Renal cortical epithelial cell (primary cell): ENCODE results near the gene CALB2. TPM values are rescaled to one million over a fixed set of nuclear protein-coding genes. Genes with fewer than 3 reads are reported as not detected.
"Not testable (repeated sequence)": the region's sequence is repeated elsewhere in the genome, so short reads cannot be mapped to it uniquely, and the experiment has no call there.

Experiments
- DNase-seq: peaks from one replicate; pipeline ENCODE4 v3.0.0-alpha.2; 2011; ENCODE audit warnings: low read depth
- total RNA-seq: library from RNA; depleted of rRNA; stranded (reverse); fragments of >200 nt; gene quantifications from 2 replicates; pipeline ENCODE4 v1.2.3, GENCODE V29; 2014

The CALB2 gene
- total RNA-seq, 1 donor from 2014 or later: not detected

DNA sequence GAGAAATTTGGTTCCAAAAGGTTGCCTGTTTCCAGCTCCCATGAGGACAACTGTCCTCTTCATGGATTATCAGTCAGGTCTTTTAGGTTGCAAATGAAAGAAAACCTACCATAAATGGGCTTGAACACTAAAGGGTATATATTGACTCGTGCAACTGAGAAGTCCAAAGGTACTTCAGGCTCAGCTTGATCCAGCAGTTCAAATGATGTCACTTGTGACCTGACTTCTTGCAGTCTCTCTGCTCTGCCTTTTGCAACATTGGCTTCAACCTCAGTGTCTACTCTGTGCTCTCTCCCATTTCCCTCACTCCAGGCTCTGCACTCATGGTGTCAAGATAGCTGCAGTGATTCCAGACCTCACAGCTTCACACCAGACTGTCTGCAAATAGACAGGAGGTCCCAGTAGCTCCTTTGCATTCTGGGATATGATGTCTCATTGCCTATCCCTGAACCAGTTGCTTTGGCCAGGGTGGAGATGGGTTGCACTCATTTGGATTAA lies 5.5 kb upstream of the CALB2 start:
- no peak for DNase-seq

GRCh38 chr16:71353736-71354135 lies 4.8 kb upstream of the CALB2 start:
- no peak for DNase-seq

DNA sequence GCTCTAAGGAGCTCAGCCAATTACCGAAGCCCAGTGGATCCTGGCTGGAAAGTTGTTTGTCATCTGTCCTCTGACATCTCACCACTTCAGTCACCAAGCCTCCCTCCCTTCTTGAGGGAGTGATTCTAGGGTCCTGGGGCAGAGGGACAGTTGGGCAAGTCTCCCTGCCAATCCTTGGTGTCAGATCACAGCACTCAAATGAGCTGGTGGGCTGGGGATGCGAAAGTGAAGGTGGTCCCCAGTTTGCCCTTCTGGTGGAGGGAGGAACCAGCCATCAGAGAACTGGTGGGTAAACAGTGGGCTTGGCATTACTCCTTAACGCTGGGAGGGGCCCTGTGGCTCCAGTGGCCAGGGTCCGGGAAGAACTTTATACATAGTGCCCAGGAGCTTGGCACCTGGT lies 4.4 kb upstream of the CALB2 start:
- no peak for DNase-seq

- DNase-seq: no peak
These were observed 2.3 kb upstream of the CALB2 start for GRCh38 chr16:71356051-71356740.

- not testable (repeated sequence) for DNase-seq
These were observed 1.6 kb upstream of the CALB2 start for GRCh38 chr16:71356936-71357335.

- no peak for DNase-seq
These were observed 842 bp upstream of the CALB2 start for GRCh38 chr16:71357681-71358080.

GRCh38 chr16:71359431-71359830 lies 908 bp downstream of the CALB2 start:
- DNase-seq: no peak

- DNase-seq: peak; percentile 86
These were observed 1.9 kb downstream of the CALB2 start for GRCh38 chr16:71360378-71360777.

GRCh38 chr16:71364133-71364681 lies 5.7 kb downstream of the CALB2 start:
- no peak for DNase-seq

GRCh38 chr16:71365021-71365420 lies 6.5 kb downstream of the CALB2 start:
- no peak for DNase-seq

DNA sequence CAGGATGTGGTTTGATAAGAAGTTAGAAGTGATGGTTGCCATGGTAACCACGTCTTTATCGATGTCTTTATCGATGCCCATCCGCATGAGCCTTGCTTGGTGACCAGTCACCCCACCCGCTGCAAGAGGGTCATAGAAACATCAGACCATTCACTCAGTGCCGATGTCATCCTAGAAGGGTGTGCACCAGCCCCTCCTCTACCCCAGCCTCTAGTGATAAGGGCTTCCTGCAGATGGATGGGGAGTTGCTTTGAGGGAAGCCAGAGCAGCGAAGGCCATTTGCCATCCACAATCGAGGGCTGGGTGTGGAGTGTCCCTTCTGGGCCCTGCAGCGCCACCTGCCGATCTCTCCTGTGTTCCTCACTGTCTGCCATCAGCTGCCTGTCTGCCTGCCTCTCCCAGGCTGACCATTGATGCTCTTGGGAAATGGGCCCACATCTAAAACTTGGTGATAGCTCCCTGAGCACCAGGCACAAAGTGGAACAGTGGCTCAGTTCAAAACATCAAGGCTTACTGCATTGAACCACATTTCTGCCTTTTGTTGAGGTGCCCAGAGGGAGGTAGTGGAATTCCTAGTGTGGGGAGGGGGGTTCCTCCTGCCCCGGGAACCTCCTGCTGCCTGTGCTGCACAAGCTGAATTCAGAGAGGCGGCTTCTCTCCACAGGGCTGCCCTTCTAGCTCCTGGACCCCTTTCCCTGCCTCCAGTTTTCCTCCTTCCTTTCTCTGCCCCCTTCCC lies 8.9 kb downstream of the CALB2 start:
- no peak for DNase-seq

GRCh38 chr16:71368958-71369357 lies 10.4 kb downstream of the CALB2 start:
- no peak for DNase-seq

- no peak for DNase-seq
These were observed 11.0 kb downstream of the CALB2 start for GRCh38 chr16:71369494-71369893.

GRCh38 chr16:71371237-71371636 lies 12.7 kb downstream of the CALB2 start:
- no peak for DNase-seq

GRCh38 chr16:71373073-71373472 lies 14.6 kb downstream of the CALB2 start:
- no peak for DNase-seq

GRCh38 chr16:71376465-71377157 lies 18.1 kb downstream of the CALB2 start:
- DNase-seq: no peak

- DNase-seq: no peak
These were observed 21.2 kb downstream of the CALB2 start for GRCh38 chr16:71379711-71380110.

DNA sequence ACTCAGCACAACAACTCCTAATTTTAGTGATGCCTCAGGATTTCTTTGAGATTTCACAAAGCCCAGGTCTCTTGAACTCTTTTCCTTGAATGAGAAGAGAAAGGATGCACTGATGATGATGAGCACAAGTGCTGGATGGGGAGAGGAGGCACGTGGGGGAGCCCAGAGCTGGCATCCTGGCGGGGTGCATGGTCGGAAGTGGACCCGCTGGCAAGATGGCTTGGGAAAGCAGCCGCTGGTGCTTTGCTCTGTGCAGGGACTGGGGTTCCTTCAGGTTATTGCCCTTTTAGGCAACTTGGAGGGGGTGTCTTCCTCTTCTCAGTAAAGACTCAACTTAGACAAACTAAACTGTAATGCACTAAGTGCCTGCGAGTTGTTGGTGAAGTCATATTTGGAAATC lies 22.3 kb downstream of the CALB2 start:
- no peak for DNase-seq

DNA sequence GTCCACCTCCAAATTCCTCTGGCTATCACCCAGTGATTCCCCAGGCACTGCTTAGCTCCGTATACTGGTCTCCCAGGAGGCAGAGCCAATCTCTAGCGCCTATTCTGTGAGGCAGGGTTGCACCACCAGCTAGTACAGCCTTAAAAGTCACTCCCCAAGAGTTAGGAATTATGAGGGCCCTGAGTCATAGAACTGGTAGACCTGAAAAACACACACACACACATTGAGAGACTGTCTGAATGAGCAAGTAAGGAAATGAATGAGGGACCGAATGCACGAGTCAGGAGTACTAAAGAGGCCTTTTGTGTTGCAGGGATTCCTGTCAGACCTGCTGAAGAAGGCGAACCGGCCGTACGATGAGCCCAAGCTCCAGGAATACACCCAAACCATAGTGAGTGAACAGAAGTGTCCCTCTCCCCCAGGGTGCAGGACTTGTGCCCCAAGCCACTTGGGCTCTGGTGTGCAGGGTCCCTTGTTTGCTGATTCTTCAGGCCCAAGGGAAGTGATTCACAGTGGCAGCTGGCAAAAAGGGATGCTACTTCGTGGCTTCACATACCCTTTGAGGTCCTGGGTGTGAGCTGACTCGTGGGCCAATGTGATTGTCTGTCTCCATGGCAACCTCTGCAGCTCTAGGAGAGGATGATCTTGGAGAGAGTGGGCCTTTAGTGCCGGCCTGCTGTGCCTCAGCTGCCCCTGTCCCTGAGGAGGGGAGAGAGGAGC lies 24.7 kb downstream of the CALB2 start:
- DNase-seq: peak; percentile 39

GRCh38 chr16:71384073-71384724 lies 25.7 kb downstream of the CALB2 start:
- DNase-seq: no peak
